NCI-H748 (cell line): Measurements from ENCODE around the gene SCN3B.

Source experiments
- DNase-seq: peaks from one replicate; lab custom pipeline; 2025; ENCODE audit not compliant: unreplicated experiment; lab: John Stamatoyannopoulos, UW

SCN3B gene

GRCh38 chr11:123659311-123659710 lies 4.9 kb upstream of the SCN3B start:
- no peak for DNase-seq

GRCh38 chr11:123653827-123654565 lies 428 bp downstream of the SCN3B start:
- peak; percentile 60 for DNase-seq

GRCh38 chr11:123653483-123653826 lies 969 bp downstream of the SCN3B start:
- no peak for DNase-seq

DNA sequence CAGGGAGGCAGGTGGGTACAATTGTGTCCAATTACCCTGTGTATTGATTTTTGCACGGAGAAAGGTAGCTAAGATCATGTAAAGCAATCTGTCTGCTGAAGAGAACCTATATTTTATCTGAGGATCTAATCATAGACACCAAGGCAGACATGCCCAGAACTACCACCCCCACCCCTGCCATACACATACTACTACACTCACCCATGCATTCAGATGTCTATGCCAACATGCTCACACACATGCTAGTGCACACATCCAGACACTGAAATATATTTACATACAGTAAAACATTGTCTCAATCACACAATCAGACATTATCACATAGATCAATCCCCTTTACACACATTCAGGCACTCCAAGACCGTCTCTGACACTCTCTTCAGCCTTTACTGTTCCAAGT lies 1.8 kb downstream of the SCN3B start:
- peak; percentile 6 for DNase-seq

GRCh38 chr11:123650901-123651300 lies 3.5 kb downstream of the SCN3B start:
- no peak for DNase-seq

DNA sequence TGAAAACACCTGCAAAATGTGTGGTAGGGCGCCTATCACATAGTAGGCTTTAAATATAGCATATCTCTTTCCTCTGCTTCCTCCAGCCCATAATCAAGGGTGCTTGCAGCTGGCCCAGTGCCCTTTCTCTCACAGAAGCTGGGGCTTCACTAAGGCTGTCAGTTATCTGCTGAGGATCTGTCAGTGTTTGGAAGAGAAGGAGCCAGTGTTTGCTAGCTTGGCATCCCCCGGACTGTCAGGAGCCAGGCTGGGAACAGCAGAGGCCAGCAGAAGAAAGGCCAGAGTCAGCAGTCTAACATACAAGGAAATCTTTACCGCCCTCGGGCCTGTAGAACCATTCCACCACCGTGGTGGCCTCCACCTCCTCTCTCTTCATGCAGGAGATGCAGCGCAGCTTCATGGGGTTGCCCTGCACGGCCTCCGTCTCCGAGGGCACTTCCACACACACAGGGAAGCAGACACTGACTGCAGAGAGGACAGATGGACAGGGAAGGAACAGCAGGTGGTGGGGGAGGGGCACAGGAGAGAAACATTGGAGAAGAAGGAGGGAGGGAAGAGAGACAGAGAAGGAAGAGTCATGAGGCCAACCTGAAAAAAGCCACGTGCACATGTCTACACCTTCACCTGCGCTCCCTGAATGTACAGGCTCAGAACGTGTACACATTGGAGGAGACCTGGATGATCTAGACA lies 9.0 kb downstream of the SCN3B start:
- no peak for DNase-seq

GRCh38 chr11:123642435-123642834 lies 12.0 kb downstream of the SCN3B start:
- DNase-seq: no peak

GRCh38 chr11:123641495-123641840 lies 13.0 kb downstream of the SCN3B start:
- DNase-seq: no peak

DNA sequence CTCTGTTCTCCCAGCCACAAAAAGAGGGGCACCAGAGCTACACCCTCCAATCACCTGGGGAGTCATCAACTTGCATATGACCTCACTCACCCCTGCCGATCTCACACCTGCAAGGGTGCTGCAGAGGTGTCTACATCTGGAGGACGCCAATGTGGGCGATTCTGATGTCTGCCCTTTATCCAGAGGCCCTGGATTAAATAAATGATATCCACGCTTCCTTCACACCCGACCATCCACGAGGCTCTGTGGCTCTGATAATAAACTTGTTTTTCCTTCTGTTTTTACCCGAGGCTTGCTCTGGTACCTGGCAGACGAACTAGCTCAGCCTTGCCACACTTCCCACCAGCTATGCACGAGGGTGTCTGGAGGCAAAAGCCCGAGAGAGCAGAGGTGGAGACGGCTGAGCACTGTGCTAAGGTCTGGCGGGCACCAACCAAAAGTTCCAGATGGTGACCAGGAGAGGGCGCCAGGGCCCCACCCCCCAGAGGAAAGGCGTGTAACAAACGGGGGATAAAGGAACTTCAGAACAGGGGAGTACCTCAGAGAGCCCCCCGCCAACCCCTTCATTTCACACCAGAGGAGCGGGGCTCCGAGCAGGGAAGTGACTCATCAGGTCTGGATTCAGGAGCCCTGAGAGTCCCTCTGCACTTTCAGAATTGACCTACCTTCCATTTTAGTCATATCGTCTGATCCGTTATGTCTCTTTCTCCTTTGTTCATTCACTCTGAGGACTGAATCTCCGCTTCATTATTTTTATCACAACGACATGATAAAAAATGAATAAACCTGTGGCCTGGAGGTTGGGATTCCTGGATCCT lies 13.5 kb downstream of the SCN3B start:
- DNase-seq: peak; percentile 19

DNA sequence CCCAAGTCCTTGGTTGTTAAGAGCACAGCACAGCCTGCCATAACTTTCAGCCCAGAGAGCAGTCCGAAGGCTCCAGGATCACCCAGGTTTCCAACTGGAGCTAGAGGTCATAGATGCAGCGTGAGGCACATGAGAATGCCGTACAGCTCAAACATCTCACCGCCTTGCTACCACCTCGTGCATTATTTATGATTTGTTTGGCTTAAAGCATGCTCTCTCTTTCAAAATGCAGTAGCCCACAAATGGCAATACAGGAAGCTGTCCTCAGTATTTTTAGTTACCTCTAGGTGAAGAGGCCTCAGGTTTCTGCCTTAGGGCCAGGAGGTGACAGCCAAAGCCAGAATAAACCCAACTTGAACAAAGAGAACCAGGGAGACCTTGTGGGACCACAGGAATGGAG lies 14.4 kb downstream of the SCN3B start:
- DNase-seq: no peak

GRCh38 chr11:123630126-123630608 lies 24.3 kb downstream of the SCN3B start:
- DNase-seq: no peak

DNA sequence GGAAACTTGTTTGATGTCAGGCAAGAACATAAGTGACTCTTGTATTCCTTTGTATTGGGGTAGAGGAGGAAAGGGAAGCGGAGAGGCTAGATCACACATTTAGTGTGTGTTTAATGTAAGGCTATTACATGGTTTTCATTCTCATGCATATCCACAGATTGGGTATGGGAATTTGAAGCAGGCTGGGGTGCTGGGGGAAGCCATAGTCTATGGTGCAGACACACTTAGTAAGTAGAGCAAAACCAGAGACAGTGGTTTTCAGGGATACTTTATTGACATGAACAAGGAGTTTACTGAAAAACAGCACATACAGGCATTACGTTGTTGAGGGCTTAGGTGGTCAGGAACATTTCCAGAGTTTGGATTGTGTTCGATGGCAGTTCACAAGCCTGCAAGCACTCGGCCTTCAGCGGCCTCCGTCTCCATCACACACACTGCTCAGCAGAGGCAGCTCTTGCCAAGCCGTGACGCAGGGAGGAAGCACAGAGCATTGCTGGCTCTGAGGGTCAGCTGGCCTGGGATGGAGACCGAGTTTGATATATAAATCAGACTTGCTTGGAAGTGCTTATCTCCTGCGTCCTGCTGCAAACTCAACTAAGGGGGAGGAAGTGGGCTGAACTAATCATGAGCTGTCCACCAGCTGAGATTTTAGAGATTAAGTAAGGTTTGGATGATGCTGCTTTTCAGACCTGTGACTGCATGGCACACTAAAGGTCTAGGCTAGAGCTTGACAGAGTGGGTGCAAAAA lies 25.3 kb downstream of the SCN3B start:
- no peak for DNase-seq

GRCh38 chr11:123624974-123625373 lies 29.4 kb downstream of the SCN3B start:
- no peak for DNase-seq

DNA sequence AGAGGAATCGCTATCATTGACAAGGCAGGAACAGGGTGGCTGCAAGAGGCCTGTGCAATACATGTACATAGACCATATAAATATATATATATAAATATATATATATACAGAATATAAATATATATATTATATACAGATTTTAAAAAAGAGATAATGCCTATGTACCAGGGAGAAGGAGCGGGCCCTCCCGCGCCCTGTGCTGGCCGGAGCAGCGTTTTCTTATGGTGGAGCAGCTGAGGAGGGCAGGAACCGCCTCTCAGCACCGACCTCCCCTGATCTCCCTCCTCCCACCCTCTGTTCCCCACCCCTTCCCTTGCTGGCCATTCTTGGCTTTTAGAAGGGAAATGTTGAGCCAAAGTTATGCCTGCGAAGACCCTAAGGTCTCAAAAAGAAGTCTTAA lies 31.8 kb downstream of the SCN3B start:
- no peak for DNase-seq

DNA sequence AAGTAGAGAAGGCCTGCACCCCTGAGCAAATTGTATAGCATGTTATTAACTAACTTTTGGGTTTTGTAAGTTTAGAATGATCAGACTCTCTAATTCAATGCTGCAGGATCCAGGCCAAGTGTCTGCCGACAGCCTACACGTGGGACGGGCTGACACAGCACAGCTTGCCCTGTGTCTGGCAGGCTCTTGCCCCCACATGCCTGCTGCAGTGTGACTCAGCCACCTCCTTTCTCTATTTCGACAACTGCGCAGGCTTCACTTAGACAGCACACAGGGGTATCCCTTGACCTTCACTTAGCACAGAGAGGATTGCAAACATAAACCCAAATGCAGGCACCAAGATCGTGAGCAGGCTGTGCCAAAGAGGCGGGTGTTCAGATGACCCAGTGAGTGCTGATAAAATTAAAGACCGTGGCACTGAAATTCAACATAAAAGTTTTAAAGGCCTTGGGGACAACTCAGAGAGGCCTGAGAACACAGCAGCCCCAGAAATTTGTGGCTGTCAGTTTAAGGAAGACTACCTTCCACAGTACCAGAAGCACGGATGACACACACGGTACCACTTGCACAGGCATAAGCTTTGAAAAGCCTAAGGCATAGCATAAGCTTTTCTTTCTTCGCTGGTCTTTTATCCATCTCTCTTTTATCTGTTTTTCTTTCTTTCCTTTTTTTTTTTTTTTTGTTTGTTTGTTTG lies 37.8 kb downstream of the SCN3B start:
- no peak for DNase-seq

DNA sequence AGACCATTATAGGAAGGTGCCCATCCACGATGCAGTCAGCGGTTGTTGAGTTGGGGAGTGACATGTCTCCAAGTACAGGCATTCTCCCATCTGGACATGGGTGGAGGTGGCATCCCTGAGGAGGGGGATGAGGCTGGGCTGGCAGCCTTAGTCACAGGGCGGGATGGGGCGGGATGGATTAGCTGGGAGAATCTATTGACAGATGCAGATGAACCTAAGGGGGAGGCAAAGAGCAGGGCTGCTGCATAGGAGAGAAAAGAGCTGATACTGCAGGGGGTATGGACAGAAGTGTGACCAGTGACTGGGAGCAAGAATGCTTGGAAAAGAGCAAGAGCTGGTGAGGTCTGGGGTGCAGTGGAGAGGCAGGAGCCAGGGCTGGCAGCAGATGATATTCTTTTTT lies 42.7 kb downstream of the SCN3B start:
- no peak for DNase-seq

GRCh38 chr11:123608945-123609344 lies 45.5 kb downstream of the SCN3B start:
- no peak for DNase-seq

- DNase-seq: no peak
Observed at GRCh38 chr11:123608371-123608770, 46.1 kb downstream of the SCN3B start.

DNA sequence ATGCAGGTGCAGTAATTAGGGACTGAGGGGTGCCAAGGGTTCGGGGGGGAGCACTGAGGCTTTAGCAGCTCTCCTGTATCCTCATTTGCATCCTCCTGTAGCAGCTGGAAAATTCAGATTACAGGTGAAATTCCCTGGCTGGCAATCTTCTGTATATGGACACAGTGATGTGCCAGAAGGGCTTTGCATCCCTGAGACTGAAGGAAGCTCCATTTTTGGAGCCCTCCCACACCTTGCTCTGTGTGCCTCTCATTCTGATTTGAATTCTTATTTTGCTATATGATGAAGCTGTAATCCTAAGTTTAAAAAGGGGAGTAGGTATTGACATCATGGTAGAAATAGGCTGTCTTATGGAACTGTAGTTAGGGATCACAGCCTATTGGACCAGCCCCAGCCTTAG lies 46.6 kb downstream of the SCN3B start:
- DNase-seq: no peak

GRCh38 chr11:123603666-123604065 lies 50.8 kb downstream of the SCN3B start:
- no peak for DNase-seq

- no peak for DNase-seq
Observed at GRCh38 chr11:123601743-123602142, 52.7 kb downstream of the SCN3B start.
